KG1 (cell line): ENCODE results near the gene DNHD1.
A peak's percentile ranks its signal among the peaks of the same experiment; 100 is the strongest.
"Not testable (repeated sequence)": the region's sequence is repeated elsewhere in the genome, so short reads cannot be mapped to it uniquely, and the experiment has no call there.

Experiments
- DNase-seq: peaks from one replicate; lab custom pipeline; 2025; lab: John Stamatoyannopoulos, UW

Gene DNHD1

GRCh38 chr11:6481012-6481923, 15.8 kb upstream of the DNHD1 start, which contains the start of the genes ARFIP2 and TIMM10B:
TSS of gene ARFIP2 (minus strand) at chr11:6481331. CDS start at chr11:6480421, 910 bp downstream.
TSS of gene TIMM10B (plus strand) at chr11:6481501. CDS start at chr11:6481517, 16 bp downstream.
- DNase-seq, result peak; percentile 87

- DNase-seq, result no peak
These were observed 15.2 kb upstream of the DNHD1 start for GRCh38 chr11:6481924-6482275.

- no peak for DNase-seq
These were observed 14.6 kb upstream of the DNHD1 start for GRCh38 chr11:6482441-6482840.

- DNase-seq, result no peak
These were observed 14.1 kb upstream of the DNHD1 start for GRCh38 chr11:6483015-6483414.

- DNase-seq, result no peak
These were observed 11.4 kb upstream of the DNHD1 start for GRCh38 chr11:6485661-6486060.

- no peak for DNase-seq
These were observed 10.8 kb upstream of the DNHD1 start for GRCh38 chr11:6486256-6486655.

- no peak for DNase-seq
These were observed 10.1 kb upstream of the DNHD1 start for GRCh38 chr11:6486938-6487337.

GRCh38 chr11:6488342-6488741, 8.7 kb upstream of the DNHD1 start:
- DNase-seq, result no peak

- DNase-seq, result no peak
These were observed 8.3 kb upstream of the DNHD1 start for GRCh38 chr11:6488821-6489220.

- no peak for DNase-seq
These were observed 7.8 kb upstream of the DNHD1 start for GRCh38 chr11:6489306-6489705.

GRCh38 chr11:6498121-6498520, 1.0 kb downstream of the DNHD1 start:
- DNase-seq, result no peak

- DNase-seq, result no peak
These were observed 1.5 kb downstream of the DNHD1 start for GRCh38 chr11:6498544-6498943.

- DNase-seq, result no peak
These were observed 5.3 kb downstream of the DNHD1 start for GRCh38 chr11:6502382-6502781.

GRCh38 chr11:6504166-6504565, 7.1 kb downstream of the DNHD1 start:
- no peak for DNase-seq

- DNase-seq, result no peak
These were observed 8.6 kb downstream of the DNHD1 start for GRCh38 chr11:6505577-6506240.

GRCh38 chr11:6516865-6517264, 19.8 kb downstream of the DNHD1 start:
- no peak for DNase-seq

- DNase-seq, result no peak
These were observed 23.2 kb downstream of the DNHD1 start for GRCh38 chr11:6520265-6520664.

- DNase-seq, result not testable (repeated sequence)
These were observed 24.9 kb downstream of the DNHD1 start for GRCh38 chr11:6521946-6522345.

GRCh38 chr11:6523253-6523652, 26.2 kb downstream of the DNHD1 start:
- DNase-seq, result no peak

- DNase-seq, result no peak
These were observed 29.5 kb downstream of the DNHD1 start for GRCh38 chr11:6526411-6527135.

- DNase-seq, result no peak
These were observed 32.2 kb downstream of the DNHD1 start for GRCh38 chr11:6529266-6529665.

GRCh38 chr11:6530848-6531247, 33.8 kb downstream of the DNHD1 start:
- DNase-seq, result no peak
